Mammary epithelial cell (primary cell): ENCODE measurements around the gene DECR2.

Experiments used
- EZH2 ChIP-seq: IDR thresholded peaks from 2 replicates; pipeline ENCODE4 v1.6.1; 2012; ENCODE audit warnings: low read length, inconsistent platforms, borderline replicate concordance
- TF ChIP-seq, protein P1 (sequence below), 2 donors: IDR thresholded peaks in 1 of 2; conservative IDR thresholded peaks in 1 of 2; 2 replicates each; pipeline ENCODE4 v1.5.1; 2011 to 2012; ENCODE audit warnings: inconsistent platforms in 2 of 2, low read length in 2 of 2, mild to moderate bottlenecking in 2 of 2, control low read depth in 1 of 2, low read depth in 1 of 2; ENCODE audit not compliant: insufficient read depth in 1 of 2; ENCODE audit errors: extremely low read depth in 1 of 2

DNA sequence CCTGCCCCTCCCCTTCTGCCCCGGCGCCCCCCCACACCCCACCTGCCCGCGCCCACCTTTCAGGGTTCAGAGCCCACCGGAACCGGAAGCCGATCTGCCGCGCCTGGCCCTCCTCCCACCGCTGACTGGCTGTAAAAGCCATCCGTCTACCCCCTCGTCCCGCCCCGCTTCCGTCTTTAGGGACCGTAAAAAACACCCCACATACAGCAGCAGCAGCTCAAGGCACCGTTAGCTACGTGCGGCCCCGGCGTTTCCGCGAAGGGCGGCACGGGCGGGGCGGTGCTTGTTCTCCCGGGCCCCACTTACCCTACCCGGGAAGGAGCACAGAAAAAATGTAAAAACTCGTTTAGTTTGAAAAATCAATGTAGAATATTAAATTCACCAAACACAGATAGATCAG, 31.2 kb upstream of the DECR2 start, which contains the start of gene MRPL28:
- TF ChIP-seq, protein P1, sequence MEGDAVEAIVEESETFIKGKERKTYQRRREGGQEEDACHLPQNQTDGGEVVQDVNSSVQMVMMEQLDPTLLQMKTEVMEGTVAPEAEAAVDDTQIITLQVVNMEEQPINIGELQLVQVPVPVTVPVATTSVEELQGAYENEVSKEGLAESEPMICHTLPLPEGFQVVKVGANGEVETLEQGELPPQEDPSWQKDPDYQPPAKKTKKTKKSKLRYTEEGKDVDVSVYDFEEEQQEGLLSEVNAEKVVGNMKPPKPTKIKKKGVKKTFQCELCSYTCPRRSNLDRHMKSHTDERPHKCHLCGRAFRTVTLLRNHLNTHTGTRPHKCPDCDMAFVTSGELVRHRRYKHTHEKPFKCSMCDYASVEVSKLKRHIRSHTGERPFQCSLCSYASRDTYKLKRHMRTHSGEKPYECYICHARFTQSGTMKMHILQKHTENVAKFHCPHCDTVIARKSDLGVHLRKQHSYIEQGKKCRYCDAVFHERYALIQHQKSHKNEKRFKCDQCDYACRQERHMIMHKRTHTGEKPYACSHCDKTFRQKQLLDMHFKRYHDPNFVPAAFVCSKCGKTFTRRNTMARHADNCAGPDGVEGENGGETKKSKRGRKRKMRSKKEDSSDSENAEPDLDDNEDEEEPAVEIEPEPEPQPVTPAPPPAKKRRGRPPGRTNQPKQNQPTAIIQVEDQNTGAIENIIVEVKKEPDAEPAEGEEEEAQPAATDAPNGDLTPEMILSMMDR (conservative IDR thresholded peaks at IDR 0.05 in 1 of 2, IDR thresholded peaks at IDR 0.05 in 1 of 2; ENCODE audit: extremely low read depth in 1 of 2, insufficient read depth in 1 of 2, low read depth in 1 of 2, low read length in 2 of 2), result no peak
- TF ChIP-seq EZH2, result no peak
